ENCODE data around the gene RDH13.

DNA sequence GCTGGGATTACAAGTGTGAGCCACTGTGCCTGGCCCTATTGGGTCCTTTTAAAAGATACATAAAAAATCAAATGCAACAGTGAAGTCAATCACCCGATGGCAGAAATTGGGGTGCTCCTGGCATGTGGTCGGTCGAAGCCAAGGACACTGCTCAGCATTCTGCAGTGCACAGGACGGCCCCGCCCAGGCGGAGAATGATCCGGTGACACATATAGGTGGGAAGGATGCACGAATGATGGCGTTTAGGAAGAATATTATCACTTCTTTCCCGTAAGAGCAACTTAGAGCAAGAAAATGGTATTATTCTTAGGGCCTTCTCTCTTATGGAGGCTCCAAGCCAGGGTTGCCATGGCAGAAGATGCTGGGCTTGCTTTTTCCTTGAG lies 21.7 kb downstream of the RDH13 start:
- no peak for TF ChIP-seq ZFP3 (CRISPR knock-in tag; IDR thresholded peaks at IDR 0.05)
- TF ChIP-seq, protein P1, sequence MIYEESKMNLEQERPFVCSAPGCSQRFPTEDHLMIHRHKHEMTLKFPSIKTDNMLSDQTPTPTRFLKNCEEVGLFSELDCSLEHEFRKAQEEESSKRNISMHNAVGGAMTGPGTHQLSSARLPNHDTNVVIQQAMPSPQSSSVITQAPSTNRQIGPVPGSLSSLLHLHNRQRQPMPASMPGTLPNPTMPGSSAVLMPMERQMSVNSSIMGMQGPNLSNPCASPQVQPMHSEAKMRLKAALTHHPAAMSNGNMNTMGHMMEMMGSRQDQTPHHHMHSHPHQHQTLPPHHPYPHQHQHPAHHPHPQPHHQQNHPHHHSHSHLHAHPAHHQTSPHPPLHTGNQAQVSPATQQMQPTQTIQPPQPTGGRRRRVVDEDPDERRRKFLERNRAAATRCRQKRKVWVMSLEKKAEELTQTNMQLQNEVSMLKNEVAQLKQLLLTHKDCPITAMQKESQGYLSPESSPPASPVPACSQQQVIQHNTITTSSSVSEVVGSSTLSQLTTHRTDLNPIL (CRISPR knock-in tag; IDR thresholded peaks at IDR 0.05; ENCODE audit: low read depth) = no peak
- TF ChIP-seq, protein P2, sequence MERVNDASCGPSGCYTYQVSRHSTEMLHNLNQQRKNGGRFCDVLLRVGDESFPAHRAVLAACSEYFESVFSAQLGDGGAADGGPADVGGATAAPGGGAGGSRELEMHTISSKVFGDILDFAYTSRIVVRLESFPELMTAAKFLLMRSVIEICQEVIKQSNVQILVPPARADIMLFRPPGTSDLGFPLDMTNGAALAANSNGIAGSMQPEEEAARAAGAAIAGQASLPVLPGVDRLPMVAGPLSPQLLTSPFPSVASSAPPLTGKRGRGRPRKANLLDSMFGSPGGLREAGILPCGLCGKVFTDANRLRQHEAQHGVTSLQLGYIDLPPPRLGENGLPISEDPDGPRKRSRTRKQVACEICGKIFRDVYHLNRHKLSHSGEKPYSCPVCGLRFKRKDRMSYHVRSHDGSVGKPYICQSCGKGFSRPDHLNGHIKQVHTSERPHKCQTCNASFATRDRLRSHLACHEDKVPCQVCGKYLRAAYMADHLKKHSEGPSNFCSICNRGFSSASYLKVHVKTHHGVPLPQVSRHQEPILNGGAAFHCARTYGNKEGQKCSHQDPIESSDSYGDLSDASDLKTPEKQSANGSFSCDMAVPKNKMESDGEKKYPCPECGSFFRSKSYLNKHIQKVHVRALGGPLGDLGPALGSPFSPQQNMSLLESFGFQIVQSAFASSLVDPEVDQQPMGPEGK (CRISPR knock-in tag; IDR thresholded peaks at IDR 0.05; ENCODE audit: borderline replicate concordance) = no peak
- TF ChIP-seq ARNTL (CRISPR knock-in tag; IDR thresholded peaks at IDR 0.05; ENCODE audit: borderline replicate concordance, low read depth) = no peak
- TF ChIP-seq, protein P3, sequence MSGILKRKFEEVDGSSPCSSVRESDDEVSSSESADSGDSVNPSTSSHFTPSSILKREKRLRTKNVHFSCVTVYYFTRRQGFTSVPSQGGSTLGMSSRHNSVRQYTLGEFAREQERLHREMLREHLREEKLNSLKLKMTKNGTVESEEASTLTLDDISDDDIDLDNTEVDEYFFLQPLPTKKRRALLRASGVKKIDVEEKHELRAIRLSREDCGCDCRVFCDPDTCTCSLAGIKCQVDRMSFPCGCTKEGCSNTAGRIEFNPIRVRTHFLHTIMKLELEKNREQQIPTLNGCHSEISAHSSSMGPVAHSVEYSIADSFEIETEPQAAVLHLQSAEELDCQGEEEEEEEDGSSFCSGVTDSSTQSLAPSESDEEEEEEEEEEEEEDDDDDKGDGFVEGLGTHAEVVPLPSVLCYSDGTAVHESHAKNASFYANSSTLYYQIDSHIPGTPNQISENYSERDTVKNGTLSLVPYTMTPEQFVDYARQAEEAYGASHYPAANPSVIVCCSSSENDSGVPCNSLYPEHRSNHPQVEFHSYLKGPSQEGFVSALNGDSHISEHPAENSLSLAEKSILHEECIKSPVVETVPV (CRISPR knock-in tag; IDR thresholded peaks at IDR 0.05) = no peak
- TF ChIP-seq, protein P4, sequence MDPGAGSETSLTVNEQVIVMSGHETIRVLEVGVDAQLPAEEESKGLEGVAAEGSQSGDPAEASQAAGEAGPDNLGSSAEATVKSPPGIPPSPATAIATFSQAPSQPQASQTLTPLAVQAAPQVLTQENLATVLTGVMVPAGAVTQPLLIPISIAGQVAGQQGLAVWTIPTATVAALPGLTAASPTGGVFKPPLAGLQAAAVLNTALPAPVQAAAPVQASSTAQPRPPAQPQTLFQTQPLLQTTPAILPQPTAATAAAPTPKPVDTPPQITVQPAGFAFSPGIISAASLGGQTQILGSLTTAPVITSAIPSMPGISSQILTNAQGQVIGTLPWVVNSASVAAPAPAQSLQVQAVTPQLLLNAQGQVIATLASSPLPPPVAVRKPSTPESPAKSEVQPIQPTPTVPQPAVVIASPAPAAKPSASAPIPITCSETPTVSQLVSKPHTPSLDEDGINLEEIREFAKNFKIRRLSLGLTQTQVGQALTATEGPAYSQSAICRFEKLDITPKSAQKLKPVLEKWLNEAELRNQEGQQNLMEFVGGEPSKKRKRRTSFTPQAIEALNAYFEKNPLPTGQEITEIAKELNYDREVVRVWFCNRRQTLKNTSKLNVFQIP (CRISPR knock-in tag; IDR thresholded peaks at IDR 0.05; ENCODE audit: borderline replicate concordance, low read depth) = no peak
- no peak for TF ChIP-seq ZFP30 (CRISPR knock-in tag; IDR thresholded peaks at IDR 0.05)
- TF ChIP-seq RARB (CRISPR knock-in tag; IDR thresholded peaks at IDR 0.05) = no peak

All from SK-N-SH treated with all-trans-retinoic acid at 6 μM for 48 hours (cell line).